Activated CD4-positive, alpha-beta memory T cell treated with anti-CD3 and anti-CD28 coated beads, Interleukin-2, amount 10 ng/mL, durations not matched to agents 7 days and 5 days (primary cell): ENCODE data around the gene IMMP2L. TPM values are rescaled to one million over a fixed set of nuclear protein-coding genes. Genes with fewer than 3 reads are reported as not detected.

ENCODE experiments used
- CTCF ChIA-PET: fragments of 350-600 bp; sonication (Branson Sonifier 250); formaldehyde crosslinking; loops from one replicate; lab custom pipeline; 2021; ENCODE audit warnings: antibody characterized with exemption, inconsistent platforms; lab: Charles Lee
- POLR2A ChIA-PET: fragments of 350-600 bp; sonication (Branson Sonifier 250); formaldehyde crosslinking; loops from one replicate; lab custom pipeline; 2021; ENCODE audit warnings: antibody characterized with exemption; lab: Charles Lee
- DNase-seq: peaks from one replicate; pipeline ENCODE4 v3.0.0-alpha.2; 2020
- H3K27ac Mint-ChIP-seq: one replicate; pipeline ENCODE4 v1.8.0; 2021; ENCODE audit warnings: mild to moderate bottlenecking, mixed read lengths
- H3K27me3 Mint-ChIP-seq: one replicate; pipeline ENCODE4 v1.8.0; 2021; ENCODE audit warnings: mixed read lengths
- H3K36me3 Mint-ChIP-seq: one replicate; pipeline ENCODE4 v1.8.0; 2021; ENCODE audit warnings: low read depth, mixed read lengths
- H3K4me1 Mint-ChIP-seq: one replicate; pipeline ENCODE4 v1.8.0; 2021; ENCODE audit warnings: mixed read lengths
- H3K4me3 Mint-ChIP-seq: one replicate; pipeline ENCODE4 v1.8.0; 2021; ENCODE audit warnings: mild to moderate bottlenecking, mixed read lengths
- H3K9me3 Mint-ChIP-seq: one replicate; pipeline ENCODE4 v1.8.0; 2021; ENCODE audit warnings: mixed read lengths
- total RNA-seq, 2 experiments: library from RNA; stranded (reverse); gene quantifications; one replicate each; pipeline ENCODE4 v1.2.3, GENCODE V29; 2021

Gene IMMP2L
- total RNA-seq, 2 experiments from 2014 or later, result 5.9 to 7.6 TPM

DNA sequence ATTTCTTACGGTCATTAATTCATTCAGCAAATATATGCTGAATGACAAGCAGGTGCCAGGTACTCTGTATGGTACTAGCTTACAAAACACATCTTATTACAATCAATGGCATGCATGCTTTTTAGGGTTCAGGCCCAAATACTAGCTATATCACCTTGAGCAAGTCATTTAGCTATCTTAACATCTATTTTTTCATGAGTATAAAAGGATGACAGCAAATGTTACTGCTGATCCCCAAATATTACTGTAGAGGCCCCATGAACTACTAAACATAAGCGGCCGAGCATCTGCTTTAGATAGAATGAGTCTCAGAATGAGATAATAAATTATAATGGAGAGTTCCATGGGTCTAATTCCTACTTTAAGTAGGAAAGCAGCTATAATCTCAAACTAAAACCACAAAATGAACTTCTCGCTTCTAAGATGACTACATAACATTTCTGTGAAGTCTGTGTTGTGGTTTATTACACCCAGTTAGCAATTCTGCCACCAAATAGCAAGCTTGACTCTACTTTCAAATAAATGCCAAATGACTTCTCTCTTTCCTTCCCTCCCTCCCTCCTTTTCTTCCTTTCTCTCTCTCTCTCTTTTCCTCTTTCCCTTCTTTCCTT, 585.1 kb downstream of the IMMP2L start:
- Mint-ChIP-seq H3K27ac (peak overlapping the region; percentile 79), H3K27me3 (no peaks in the 10 kb centered on the region), H3K36me3 (peaks cover 4% of the 10 kb centered on the region), H3K9me3 (no peaks in the 10 kb centered on the region), H3K4me3 (peak overlapping the region; percentile 55), H3K4me1 (peaks cover 25% of the 10 kb centered on the region)
- ChIA-PET POLR2A (interaction anchor here (1.0 to 1.7 kb wide), 6 partner anchors 35 to 117 kb away, joined by 3 to 14 read pairs (median 4); no protein-coding TSS in a partner anchor), CTCF (interaction anchor here (0.6 to 1.3 kb wide), 7 partner anchors 17 to 1224 kb away, joined by 3 to 4 read pairs (median 3); no protein-coding TSS in a partner anchor)
- no peak for DNase-seq

DNA sequence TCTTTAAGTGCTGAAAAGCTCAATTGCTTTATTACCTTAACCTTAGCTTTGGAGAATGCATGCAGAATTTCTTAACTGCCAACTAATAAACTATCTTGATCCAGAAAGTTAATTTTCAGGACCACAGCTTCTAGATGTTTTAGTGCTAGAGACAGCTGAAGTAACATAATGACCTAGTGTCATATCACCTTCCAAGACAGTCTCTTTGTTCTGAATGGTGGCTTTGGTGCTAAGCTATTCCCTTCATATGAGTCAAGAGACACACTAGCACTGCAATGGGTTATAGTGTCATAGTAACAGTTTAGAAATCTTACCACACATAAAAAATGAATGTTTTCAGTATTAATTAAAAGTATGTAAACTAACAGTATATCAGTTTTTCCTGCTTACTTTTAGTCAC, 586.8 kb downstream of the IMMP2L start:
- ChIA-PET CTCF (no interaction called here), POLR2A (interaction anchor here (0.8 kb wide), 1 partner anchor 10 kb away, joined by 3 read pairs; no protein-coding TSS in a partner anchor)
- no peak overlapping the region for H3K4me3 Mint-ChIP-seq
- H3K27me3 Mint-ChIP-seq, result no peaks in the 10 kb centered on the region
- DNase-seq, result no peak
- H3K27ac Mint-ChIP-seq, result no peak overlapping the region
- no peaks in the 10 kb centered on the region for H3K9me3 Mint-ChIP-seq
- H3K36me3 Mint-ChIP-seq, result peaks cover 2% of the 10 kb centered on the region
- peaks cover 25% of the 10 kb centered on the region for H3K4me1 Mint-ChIP-seq

DNA sequence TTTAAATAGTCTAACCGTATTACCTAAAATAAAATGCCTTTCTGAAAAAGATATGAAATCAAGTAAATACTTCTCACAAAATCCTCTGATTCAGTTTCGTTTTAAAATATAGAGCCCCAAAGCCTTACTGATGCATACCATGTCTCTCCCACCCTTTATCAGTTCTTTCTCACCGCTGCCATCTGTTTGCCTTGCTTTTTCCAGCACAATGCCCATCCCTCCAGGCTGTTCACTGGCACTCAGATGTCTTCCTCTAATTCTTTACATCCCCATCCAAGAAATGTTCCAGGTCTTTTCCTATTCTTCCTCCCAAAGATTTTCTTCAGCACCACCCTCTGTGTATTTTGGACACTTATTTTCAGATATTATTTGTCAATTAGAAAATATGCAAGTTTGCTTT, 587.9 kb downstream of the IMMP2L start:
- DNase-seq, result no peak
- CTCF ChIA-PET, result no interaction called here
- no peak overlapping the region for H3K27ac Mint-ChIP-seq
- no peak overlapping the region for H3K4me3 Mint-ChIP-seq
- H3K9me3 Mint-ChIP-seq, result no peaks in the 10 kb centered on the region
- POLR2A ChIA-PET, result no interaction called here
- no peaks in the 10 kb centered on the region for H3K27me3 Mint-ChIP-seq
- peaks cover 2% of the 10 kb centered on the region for H3K36me3 Mint-ChIP-seq
- H3K4me1 Mint-ChIP-seq, result peaks cover 23% of the 10 kb centered on the region

DNA sequence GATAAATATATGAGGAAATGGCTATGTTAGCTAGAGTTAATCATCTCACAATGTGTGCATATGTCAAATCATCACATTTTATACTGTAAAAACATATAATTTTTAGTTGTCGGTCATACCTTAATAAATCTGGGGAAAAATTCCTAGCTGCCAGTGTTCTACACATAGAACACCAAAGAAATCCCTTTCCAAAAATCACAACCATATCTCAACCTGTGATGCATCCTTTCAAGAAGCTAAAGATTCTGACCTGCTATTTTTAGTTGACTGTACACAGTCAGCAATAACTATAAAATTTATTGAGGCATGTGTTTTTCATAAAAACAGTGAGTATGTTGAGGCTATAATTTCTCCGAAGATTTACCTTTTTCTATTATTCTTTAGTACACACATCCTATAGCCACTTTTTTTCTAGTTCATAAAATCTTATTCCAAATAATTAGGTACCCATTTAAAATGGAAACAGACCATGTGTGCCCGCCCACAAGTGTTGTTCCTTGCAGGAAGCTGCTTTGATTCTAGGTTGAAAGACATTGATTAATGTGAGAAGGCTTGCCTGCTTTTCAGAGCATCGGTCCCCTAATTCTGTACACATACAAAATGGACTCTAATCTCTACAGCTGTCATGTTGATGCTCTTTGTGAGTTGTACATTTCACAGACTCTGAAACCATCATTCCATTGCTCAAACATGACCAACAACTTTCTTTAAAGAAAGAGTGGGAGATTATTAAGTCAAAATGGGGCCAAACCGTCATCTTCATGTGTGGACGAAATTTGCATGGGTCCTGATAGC, 588.9 kb downstream of the IMMP2L start:
- Mint-ChIP-seq H3K4me1 (peaks cover 18% of the 10 kb centered on the region), H3K27ac (no peak overlapping the region), H3K36me3 (peaks cover 2% of the 10 kb centered on the region), H3K4me3 (no peak overlapping the region), H3K27me3 (no peaks in the 10 kb centered on the region), H3K9me3 (no peaks in the 10 kb centered on the region)
- DNase-seq, result no peak
- CTCF ChIA-PET, result no interaction called here
- POLR2A ChIA-PET, result interaction anchor here (1.7 kb wide), 1 partner anchor 110 kb away, joined by 6 read pairs; no protein-coding TSS in a partner anchor

DNA sequence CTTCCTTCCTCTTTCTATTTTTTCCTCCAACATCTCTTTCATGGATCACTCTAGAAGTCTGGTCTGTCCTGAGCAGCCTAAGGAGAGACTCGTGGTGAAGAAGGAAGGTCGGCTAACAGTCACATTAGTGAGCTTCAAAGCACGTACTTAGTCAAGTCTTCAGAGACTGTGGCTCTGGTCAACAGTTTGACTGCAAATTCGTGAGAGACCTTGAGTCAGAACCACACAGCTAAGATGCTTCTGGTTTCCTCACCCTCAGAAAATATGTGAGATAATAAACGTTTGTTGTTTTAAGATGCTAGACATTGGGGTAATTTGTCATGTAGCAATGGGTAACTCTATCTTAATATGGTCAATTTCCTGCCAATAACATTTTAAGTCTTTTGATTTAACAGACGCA, 597.5 kb downstream of the IMMP2L start:
- CTCF ChIA-PET, result no interaction called here
- Mint-ChIP-seq H3K27me3 (no peaks in the 10 kb centered on the region), H3K27ac (no peak overlapping the region), H3K36me3 (peaks cover 4% of the 10 kb centered on the region), H3K4me3 (no peak overlapping the region), H3K9me3 (peaks cover 2% of the 10 kb centered on the region), H3K4me1 (no peaks in the 10 kb centered on the region)
- POLR2A ChIA-PET, result no interaction called here
- no peak for DNase-seq

DNA sequence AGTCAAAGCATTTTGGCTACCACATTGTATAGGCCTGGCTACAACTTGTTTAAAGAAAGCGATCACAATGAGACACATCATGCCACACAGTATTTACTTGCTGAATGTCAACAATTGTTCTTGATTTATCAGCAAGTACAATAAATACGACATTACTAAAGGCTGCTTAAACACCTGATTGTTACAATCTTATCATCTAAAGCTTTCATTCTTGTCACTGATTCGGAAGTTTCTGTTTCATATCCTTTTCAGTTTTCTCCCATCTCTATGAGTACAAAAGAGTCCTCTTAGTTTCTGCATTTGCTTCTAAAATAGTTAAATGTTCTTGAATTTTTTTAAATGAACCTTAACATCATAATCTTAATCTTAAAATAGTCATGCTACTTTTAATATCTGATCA, 599.5 kb downstream of the IMMP2L start:
- ChIA-PET CTCF (no interaction called here), POLR2A (no interaction called here)
- Mint-ChIP-seq H3K9me3 (peaks cover 5% of the 10 kb centered on the region), H3K27ac (no peak overlapping the region), H3K4me1 (no peaks in the 10 kb centered on the region), H3K27me3 (no peaks in the 10 kb centered on the region), H3K36me3 (peaks cover 1% of the 10 kb centered on the region), H3K4me3 (no peak overlapping the region)
- no peak for DNase-seq

DNA sequence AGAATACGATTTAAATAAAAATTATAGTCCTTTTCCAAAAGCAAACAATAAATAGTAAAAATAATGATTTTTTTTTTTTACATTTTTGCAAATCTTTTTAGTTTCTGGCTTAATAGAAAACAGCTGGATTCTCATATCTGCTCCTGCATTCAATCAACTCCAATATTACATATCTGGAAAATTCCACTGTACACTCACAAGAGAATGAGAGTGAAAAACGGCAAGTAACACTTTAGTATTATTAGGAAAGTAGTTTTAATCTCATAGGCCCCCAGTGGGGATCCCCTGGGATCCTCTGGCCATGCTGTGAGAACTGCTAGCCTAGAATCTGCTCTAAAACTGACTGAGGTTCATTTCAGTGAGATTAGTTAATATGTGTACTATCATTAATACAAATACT, 599.9 kb downstream of the IMMP2L start:
- ChIA-PET POLR2A (no interaction called here), CTCF (no interaction called here)
- H3K4me1 Mint-ChIP-seq, result no peaks in the 10 kb centered on the region

DNA sequence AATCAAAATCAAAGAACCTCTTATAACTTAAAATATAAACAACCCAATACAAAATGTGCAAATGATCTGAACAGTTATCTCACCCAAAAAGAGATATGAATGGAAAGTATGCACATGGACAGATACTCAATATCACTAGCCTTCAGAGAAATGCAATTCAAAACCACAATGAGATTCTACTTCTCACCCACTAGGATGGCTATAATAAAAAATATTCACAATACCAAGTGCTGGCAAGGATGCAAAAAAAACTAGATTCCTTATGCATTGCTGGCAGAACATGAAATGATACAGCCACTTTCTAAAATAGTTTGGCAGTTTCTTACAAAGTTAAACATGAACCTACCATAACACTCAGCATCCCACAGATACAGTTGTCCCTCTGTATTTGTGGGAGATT, 601.5 kb downstream of the IMMP2L start:
- Mint-ChIP-seq H3K4me1 (no peaks in the 10 kb centered on the region), H3K9me3 (peaks cover 13% of the 10 kb centered on the region), H3K4me3 (no peak overlapping the region), H3K27ac (no peak overlapping the region), H3K27me3 (no peaks in the 10 kb centered on the region), H3K36me3 (no peaks in the 10 kb centered on the region)
- POLR2A ChIA-PET, result no interaction called here
- CTCF ChIA-PET, result no interaction called here
- DNase-seq, result no peak

More for the DNA sequence above, 599.9 kb downstream of the IMMP2L start:
- H3K27me3 Mint-ChIP-seq, result no peaks in the 10 kb centered on the region
- H3K4me3 Mint-ChIP-seq, result no peak overlapping the region
- no peak for DNase-seq
- H3K27ac Mint-ChIP-seq, result no peak overlapping the region
- no peaks in the 10 kb centered on the region for H3K36me3 Mint-ChIP-seq
- peaks cover 9% of the 10 kb centered on the region for H3K9me3 Mint-ChIP-seq

DNA sequence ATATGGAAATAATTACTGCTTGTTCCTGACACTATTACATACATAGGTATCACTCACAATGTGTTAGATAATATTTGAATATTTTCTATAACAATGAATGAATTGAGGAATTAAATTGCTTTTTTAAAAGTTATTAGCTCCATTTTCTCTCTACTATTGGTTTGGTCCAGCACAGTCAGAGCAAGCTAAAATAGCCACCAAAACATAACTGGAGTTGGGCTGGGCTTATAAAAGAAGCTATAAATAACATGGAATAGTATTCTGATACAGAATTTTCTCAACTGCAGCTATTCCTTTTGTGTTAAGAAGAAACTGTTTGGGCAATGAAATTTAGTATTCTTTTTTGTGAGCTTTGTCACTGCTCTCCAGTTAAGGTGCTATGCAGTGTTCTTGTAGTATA, 614.0 kb downstream of the IMMP2L start:
- no peaks in the 10 kb centered on the region for H3K36me3 Mint-ChIP-seq
- no peaks in the 10 kb centered on the region for H3K4me1 Mint-ChIP-seq
- CTCF ChIA-PET, result no interaction called here
- H3K27ac Mint-ChIP-seq, result no peak overlapping the region
- no peak for DNase-seq
- no peak overlapping the region for H3K4me3 Mint-ChIP-seq
- POLR2A ChIA-PET, result no interaction called here
- H3K27me3 Mint-ChIP-seq, result no peaks in the 10 kb centered on the region
- no peaks in the 10 kb centered on the region for H3K9me3 Mint-ChIP-seq

DNA sequence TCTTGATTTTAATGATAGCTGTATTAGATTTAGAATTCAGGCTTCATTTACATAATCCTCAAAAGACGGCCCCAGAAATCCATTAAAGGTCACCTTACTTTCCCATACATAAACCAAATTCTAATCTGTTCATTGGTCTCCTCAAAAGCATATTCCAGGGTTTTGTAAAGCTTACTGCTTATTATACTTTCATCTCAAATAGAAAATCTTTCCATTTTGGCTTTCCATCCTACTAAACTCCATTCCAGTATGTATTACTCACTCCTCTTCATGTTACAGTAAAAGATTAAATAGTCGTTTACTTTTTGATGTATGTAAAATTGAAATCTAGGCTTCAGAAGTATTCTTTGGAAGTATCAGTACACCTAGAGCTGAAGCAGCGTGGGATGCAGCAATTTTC, 614.9 kb downstream of the IMMP2L start:
- H3K4me3 Mint-ChIP-seq, result no peak overlapping the region
- H3K4me1 Mint-ChIP-seq, result no peaks in the 10 kb centered on the region
- ChIA-PET CTCF (interaction anchor here (0.6 kb wide), 1 partner anchor 46 kb away, joined by 3 read pairs; no protein-coding TSS in a partner anchor), POLR2A (no interaction called here)
- no peaks in the 10 kb centered on the region for H3K36me3 Mint-ChIP-seq
- DNase-seq, result no peak
- no peaks in the 10 kb centered on the region for H3K9me3 Mint-ChIP-seq
- no peak overlapping the region for H3K27ac Mint-ChIP-seq
- H3K27me3 Mint-ChIP-seq, result no peaks in the 10 kb centered on the region

DNA sequence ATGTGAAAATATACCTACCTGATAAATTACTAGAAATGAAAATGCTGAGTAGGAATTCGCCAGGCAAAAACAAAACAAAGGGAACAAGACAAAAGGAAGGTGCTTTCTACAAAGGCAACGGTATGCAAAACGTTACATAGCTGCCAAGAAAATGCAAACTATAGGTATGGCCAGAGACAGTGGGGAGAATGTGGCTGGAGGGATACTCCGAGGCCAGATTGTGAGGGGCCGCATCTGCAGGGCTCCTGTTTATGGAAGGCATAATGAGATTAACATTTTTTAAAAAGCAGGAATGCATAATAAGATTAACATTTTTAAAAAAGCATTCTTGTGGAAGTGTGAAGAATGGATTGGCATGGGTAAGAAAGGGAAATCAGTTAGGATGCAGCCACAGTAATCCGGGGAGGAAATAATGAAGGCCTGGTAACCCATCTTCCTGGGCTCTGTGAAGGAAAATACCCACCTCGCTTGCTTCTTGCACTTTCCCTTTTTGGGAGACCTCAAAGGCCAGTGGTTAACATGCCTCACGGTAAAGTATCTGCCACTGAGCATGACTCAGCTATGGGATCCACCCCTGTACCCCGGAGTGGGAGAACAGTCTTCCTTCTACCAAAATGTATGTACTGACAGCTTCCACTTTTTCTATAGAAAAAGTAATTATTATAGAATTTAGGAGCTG, 617.2 kb downstream of the IMMP2L start:
- no peaks in the 10 kb centered on the region for H3K36me3 Mint-ChIP-seq
- H3K4me3 Mint-ChIP-seq, result no peak overlapping the region
- H3K4me1 Mint-ChIP-seq, result no peaks in the 10 kb centered on the region
- no peaks in the 10 kb centered on the region for H3K9me3 Mint-ChIP-seq
- CTCF ChIA-PET, result interaction anchor here (1.6 kb wide), 1 partner anchor 154 kb away, joined by 4 read pairs; no protein-coding TSS in a partner anchor
- POLR2A ChIA-PET, result no interaction called here
- H3K27ac Mint-ChIP-seq, result no peak overlapping the region
- no peaks in the 10 kb centered on the region for H3K27me3 Mint-ChIP-seq
- DNase-seq, result no peak

DNA sequence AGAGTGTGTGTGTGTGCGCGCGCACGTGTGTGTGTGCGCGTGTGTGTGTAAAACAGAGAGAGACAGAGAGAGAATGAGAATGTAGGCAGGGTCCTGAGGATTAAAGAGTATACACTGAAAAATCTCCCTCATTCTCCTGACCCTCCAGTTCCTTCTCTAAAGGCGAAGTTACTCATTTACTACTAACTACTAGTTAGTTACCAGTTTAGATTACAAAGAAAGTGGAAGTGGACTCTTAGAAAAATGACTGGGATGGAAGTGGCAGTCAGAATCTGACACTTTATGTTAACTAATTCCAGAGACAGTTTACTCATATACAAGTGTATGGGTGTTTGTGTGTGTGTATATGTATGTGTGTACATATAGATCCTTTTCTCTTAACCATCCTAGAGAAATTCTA, 617.8 kb downstream of the IMMP2L start:
- Mint-ChIP-seq H3K27ac (no peak overlapping the region), H3K4me3 (no peak overlapping the region), H3K4me1 (no peaks in the 10 kb centered on the region), H3K27me3 (no peaks in the 10 kb centered on the region), H3K36me3 (no peaks in the 10 kb centered on the region), H3K9me3 (no peaks in the 10 kb centered on the region)
- CTCF ChIA-PET, result no interaction called here
- POLR2A ChIA-PET, result no interaction called here
- DNase-seq, result no peak

DNA sequence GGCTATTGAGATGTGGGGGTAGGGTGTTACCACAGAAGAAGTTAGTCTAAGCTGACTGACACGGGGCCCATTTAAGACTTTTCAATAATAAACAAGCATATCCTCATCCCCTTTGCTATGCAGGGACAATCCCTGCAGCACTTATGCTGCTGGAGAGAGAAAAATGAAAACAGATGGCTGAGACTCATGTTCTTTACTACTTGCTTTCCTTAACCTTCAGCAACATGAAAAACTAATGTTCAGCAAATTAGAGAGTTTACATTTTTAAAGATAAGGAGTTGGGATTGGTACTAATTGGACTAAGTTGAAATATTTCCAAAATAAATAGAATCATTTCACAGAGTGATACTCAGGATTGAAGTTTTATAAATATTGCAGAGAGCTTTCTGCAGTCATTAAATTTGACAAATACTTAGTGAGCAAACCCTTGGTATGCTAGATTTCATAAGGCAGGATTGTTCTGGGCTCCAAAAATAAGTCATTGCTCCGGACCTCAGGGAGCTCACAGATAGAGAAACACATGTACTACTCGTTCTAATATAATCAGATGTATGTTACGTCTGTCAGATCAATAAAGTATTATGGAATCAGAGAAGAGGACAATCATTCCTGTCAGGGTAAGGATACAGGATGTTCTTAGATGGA, 618.5 kb downstream of the IMMP2L start:
- Mint-ChIP-seq H3K9me3 (no peaks in the 10 kb centered on the region), H3K27me3 (no peaks in the 10 kb centered on the region), H3K4me1 (no peaks in the 10 kb centered on the region), H3K4me3 (no peak overlapping the region), H3K36me3 (no peaks in the 10 kb centered on the region), H3K27ac (no peak overlapping the region)
- DNase-seq, result no peak
- POLR2A ChIA-PET, result no interaction called here
- CTCF ChIA-PET, result no interaction called here
